ENCODE data around the gene THOC5.

The THOC5 gene

DNA sequence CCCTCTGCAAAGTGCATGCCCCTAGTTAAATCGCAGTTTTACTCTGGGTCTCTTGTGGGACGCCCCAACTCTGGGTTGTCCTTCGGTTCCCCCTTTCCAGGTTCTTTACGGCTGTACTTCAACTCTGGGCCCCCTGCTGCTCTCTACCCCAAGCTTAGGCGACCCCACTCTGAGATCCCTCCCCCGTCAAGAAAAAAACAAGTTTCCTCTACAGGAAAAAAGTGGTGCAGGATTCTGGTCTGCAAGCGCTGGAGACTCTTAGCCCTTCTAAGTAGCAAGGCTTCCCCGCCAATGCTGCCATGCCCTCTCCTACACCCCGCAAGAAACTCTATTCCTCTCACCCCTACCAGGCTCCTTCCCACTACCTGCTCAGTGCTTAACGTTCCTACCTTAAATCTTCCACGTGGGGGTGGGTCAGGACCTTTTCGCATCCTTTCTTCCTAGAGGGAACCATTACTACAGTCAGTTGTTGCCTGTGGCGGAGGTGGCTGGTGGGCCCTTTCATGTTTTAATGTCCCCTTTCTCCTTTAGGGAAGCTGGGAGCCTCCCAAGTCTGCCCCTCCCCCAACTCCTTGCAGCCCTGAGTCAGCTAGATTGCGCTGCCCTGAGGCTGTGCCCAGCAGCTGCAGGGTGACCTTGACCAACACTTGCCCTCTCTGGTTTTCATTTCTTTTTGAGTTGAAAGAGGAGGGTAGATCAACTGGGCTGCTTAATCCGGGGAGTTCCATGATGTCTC lies 72.1 kb downstream of the THOC5 start:
- in situ Hi-C loops (cut with HindIII; ENCODE audit: low sequenced_read_pairs): no loop called here
- peak overlapping the region; percentile 15 for H3K4me3 ChIP-seq (ENCODE audit: low read depth, low read length)
- DNase-seq (ENCODE audit: low read depth, low spot score): no peak
- TF ChIP-seq, protein P1, sequence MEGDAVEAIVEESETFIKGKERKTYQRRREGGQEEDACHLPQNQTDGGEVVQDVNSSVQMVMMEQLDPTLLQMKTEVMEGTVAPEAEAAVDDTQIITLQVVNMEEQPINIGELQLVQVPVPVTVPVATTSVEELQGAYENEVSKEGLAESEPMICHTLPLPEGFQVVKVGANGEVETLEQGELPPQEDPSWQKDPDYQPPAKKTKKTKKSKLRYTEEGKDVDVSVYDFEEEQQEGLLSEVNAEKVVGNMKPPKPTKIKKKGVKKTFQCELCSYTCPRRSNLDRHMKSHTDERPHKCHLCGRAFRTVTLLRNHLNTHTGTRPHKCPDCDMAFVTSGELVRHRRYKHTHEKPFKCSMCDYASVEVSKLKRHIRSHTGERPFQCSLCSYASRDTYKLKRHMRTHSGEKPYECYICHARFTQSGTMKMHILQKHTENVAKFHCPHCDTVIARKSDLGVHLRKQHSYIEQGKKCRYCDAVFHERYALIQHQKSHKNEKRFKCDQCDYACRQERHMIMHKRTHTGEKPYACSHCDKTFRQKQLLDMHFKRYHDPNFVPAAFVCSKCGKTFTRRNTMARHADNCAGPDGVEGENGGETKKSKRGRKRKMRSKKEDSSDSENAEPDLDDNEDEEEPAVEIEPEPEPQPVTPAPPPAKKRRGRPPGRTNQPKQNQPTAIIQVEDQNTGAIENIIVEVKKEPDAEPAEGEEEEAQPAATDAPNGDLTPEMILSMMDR (IDR thresholded peaks at IDR 0.05; ENCODE audit: low read depth, low read length): no peak

DNA sequence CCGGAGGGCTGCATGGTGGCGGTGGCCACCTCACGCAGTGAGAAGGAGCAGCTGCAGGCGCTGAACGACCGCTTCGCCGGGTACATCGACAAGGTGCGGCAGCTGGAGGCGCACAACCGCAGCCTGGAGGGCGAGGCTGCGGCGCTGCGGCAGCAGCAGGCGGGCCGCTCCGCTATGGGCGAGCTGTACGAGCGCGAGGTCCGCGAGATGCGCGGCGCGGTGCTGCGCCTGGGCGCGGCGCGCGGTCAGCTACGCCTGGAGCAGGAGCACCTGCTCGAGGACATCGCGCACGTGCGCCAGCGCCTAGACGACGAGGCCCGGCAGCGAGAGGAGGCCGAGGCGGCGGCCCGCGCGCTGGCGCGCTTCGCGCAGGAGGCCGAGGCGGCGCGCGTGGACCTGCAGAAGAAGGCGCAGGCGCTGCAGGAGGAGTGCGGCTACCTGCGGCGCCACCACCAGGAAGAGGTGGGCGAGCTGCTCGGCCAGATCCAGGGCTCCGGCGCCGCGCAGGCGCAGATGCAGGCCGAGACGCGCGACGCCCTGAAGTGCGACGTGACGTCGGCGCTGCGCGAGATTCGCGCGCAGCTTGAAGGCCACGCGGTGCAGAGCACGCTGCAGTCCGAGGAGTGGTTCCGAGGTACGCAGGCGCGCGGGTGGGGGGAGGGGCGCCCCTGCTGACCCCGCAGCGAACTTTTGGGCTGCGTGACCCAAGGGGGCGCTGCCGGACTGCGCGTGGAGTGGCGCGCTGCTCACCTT lies 72.9 kb downstream of the THOC5 start:
- TF ChIP-seq, protein P1 (IDR thresholded peaks at IDR 0.05; ENCODE audit: low read depth, low read length): no peak
- in situ Hi-C loops (cut with HindIII; ENCODE audit: low sequenced_read_pairs): no loop called here
- peak; percentile 31 for DNase-seq (ENCODE audit: low read depth, low spot score)
- peak overlapping the region; percentile 15 for H3K4me3 ChIP-seq (ENCODE audit: low read depth, low read length)

DNA sequence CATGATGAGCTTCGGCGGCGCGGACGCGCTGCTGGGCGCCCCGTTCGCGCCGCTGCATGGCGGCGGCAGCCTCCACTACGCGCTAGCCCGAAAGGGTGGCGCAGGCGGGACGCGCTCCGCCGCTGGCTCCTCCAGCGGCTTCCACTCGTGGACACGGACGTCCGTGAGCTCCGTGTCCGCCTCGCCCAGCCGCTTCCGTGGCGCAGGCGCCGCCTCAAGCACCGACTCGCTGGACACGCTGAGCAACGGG lies 73.4 kb downstream of the THOC5 start:
- no peak for DNase-seq (ENCODE audit: low read depth, low spot score)
- H3K4me3 ChIP-seq (ENCODE audit: low read depth, low read length): no peak overlapping the region
- TF ChIP-seq, protein P1 (IDR thresholded peaks at IDR 0.05; ENCODE audit: low read depth, low read length): no peak
- in situ Hi-C loops (cut with HindIII; ENCODE audit: low sequenced_read_pairs): no loop called here

DNA sequence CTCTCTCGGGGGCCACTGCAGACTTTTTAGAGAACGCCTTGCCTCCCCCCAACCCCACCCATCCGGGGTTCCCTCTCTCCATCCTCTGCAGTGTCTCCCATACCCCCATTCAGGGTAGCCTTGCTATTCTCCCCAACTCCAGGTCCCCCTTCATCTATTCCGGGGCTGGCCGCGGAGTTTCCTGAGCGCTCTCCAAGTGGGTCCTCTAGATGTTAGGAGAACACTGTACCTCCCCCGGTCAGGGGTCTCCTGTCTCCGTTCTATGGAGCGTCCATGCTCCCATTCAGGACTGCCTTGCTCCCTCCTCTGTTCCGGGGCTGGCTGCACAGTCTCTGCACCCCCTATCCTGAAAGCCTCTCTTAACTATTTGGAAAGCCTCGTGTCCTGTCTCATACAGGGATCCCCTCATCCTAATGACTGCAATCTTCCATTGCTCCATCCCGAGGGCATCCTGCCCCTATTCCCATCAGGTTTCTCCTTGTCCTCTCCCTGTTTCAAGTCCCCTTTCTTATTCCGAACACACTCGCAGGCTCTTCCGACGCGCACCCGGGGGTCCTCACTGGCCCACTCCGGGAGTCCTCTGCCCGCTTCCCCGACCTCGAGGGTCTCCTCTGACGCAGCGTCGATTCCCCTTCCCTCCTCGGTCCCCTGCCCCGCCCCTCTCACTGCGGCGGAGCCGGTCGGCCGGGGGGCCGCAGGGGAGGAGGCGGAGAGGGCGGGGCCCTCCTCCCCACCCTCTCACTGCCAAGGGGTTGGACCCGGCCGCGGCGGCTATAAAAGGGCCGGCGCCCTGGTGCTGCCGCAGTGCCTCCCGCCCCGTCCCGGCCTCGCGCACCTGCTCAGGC lies 73.9 kb downstream of the THOC5 start, which contains the start of gene NEFH:
TSS of gene NEFH (plus strand) at position 802 of the 845 bp plus-strand sequence. CDS start 45 bp downstream, outside the sequence.
- no peak for DNase-seq (ENCODE audit: low read depth, low spot score)
- peak within 1 kb of the TSS; percentile 15 for H3K4me3 ChIP-seq (ENCODE audit: low read depth, low read length)
- in situ Hi-C loops (cut with HindIII; ENCODE audit: low sequenced_read_pairs): no loop called here

DNA sequence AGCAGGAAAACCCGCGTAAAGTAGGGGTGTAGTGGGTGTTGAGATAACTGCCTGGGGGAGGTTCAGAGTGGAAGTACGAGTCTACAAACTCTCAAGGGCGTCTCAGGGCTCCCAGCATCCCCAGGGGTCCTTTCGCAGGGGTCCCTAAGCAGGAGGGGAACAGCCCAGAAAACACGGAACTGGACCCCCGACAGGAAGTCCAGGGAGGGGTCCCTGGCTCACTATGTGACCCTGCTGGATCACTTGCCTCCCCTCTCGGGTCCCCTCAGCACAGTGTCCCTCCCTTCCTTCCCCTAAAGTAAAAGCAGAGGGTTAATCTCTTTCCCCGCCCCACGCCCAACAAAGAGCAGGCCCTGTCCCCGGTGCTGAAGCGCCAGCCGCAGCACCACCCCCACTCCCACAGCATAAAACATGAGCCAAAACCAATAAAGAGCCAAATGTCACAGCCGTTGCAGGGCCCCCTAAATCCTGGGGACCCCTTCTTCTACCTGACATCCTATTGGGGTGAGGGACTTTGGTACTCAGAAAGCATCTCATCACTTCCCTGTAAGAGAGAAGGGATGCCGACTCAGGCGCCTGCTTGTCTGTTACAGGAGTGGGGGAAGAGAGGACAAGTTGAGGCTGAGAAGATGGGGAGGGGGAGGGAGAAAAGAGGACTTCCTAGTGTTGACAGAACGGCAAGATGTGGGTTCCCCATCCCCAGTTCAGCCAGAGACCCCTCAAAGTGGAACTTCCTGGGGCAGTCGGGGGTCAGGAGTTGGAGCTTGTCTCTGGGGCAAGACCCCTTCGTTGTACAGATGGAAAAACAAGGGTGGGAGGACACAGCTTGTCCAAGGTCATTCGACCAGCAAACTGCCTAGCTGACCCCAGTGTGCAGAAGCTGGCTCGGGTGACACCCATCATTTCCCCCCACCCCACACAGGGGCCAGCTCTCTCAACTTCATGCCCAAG lies 75.0 kb downstream of the THOC5 start:
- H3K4me3 ChIP-seq (ENCODE audit: low read depth, low read length): no peak overlapping the region
- in situ Hi-C loops (cut with HindIII; ENCODE audit: low sequenced_read_pairs): no loop called here
- TF ChIP-seq, protein P1 (IDR thresholded peaks at IDR 0.05; ENCODE audit: low read depth, low read length): no peak
- DNase-seq (ENCODE audit: low read depth, low spot score): no peak

More for the DNA sequence above, 73.9 kb downstream of the THOC5 start, which contains the start of gene NEFH:
- TF ChIP-seq, protein P1 (IDR thresholded peaks at IDR 0.05; ENCODE audit: low read depth, low read length): no peak

Data from astrocyte of the spinal cord (primary cell).